ENCODE measurements around the gene USP11.

Gene USP11

DNA sequence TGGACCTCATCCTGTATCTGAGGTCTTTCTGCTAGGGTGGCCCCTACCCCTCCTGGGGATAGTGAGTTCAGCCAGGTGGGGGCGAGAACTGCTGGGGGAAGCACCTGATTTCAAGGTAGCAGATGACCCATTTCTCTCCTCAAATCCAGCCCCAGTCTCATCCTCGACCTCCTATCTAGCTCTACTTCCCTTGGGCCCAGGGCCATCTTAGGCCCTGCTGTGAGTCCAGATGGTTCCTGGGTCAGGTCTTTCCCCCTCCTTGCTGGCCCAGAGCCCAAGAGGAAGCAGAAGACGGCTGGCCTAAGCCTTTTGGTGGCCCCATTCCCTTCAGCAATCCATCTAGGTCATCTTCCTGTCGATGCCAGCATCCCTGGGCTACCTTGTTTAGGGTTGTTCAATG is 11.1 kb upstream of the USP11 start:
- DNase-seq (ENCODE audit: low read depth, low spot score), result no peak
- no peak overlapping the region for H3K4me3 ChIP-seq (ENCODE audit: low read length)

DNA sequence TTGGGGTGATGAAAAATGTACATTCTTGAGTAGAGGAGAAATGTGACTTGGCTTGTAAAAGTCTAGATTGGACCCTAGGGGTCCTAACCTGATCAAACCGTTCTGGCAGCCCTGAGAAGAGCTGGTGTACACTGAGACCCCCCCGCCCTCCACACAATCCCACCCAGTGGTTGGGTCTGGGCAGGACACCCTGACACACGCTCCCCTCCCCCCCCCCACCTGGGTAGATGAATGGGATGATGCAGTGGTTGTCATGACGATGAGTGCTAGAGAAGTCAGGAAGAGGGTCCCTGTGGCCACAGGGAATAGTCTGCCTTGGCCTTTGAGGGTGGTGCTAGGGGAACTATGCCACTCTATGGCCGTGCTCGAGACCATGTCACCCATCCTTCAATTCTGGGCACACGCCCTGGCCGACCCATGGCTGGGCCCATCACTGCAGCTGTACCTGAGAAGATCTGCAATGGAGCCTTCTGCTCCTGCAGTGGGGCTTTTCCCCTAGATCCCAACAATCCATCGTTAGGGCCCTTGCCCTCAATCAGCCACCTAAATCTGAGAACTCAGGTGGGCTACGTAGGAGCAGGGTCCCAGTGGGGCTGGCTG is 10.0 kb upstream of the USP11 start:
- no peak overlapping the region for H3K4me3 ChIP-seq (ENCODE audit: low read length)
- no peak for DNase-seq (ENCODE audit: low read depth, low spot score)

DNA sequence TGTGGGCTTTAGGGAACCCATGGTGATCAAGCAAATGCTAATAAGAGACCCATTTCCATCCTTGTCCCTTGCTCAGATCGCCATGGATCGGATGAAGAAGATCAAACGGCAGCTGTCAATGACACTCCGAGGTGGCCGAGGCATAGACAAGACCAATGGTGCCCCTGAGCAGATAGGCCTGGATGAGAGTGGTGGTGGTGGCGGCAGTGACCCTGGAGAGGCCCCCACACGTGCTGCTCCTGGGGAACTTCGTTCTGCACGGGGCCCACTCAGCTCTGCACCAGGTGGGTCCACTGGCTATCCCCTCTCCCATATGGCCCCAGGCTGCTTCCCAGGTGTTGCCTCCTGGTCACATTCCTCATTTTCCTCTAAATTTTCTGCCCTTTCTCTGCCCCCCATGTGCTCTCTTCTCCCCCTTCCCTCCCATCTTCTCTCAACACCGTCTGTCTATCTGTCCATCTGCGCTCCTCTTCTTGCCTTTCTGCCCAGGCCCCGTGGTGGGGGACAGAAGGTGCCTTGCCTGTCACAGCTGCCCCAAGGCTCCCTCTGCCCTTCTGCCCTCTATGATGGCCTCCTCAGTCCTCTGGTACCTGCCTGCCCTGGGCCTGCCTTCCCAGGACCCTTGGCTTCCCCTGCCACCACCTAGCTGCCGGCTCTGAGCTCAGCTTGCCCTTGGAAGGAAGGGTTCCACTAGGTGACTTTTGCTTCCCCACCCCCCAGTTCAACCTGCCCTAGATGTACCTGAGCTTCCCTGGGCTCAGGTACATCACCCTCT is 9.1 kb upstream of the USP11 start:
- no peak for DNase-seq (ENCODE audit: low read depth, low spot score)
- no peak overlapping the region for H3K4me3 ChIP-seq (ENCODE audit: low read length)

DNA sequence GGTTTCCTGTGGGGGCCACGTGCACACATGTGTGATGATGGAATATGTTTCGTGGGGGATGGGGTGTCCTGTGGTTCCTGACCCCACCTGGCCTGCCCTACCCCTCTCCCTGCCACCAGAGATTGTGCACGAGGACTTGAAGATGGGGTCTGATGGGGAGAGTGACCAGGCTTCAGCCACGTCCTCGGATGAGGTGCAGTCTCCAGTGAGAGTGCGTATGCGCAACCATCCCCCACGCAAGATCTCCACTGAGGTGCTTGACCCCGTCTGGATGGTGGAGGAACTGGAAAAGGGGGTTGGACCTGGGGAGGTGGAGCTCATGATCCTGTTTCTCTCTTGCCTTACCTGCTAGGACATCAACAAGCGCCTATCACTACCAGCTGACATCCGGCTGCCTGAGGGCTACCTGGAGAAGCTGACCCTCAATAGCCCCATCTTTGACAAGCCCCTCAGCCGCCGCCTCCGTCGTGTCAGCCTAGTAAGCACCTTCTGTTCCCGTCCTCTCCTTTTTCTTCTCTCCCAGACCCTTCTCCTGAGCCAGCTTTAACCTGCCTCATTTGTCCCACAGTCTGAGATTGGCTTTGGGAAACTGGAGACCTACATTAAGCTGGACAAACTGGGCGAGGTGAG is 8.4 kb upstream of the USP11 start:
- no peak for DNase-seq (ENCODE audit: low read depth, low spot score)

DNA sequence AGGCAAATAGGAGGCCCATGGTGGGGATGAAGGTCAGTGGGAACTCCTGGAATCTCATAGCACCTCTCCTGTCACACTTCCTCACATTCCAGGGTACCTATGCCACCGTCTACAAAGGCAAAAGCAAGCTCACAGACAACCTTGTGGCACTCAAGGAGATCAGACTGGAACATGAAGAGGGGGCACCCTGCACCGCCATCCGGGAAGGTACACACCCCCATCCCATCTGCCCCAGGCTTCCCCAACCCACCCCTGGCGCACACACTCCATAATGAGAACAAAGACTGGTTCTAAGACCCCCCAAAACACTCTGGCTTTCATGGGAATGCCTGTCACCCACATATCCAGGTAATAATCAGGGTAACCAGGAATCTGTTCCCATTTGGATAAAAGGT is 7.9 kb upstream of the USP11 start:
- no peak overlapping the region for H3K4me3 ChIP-seq (ENCODE audit: low read length)
- no peak for DNase-seq (ENCODE audit: low read depth, low spot score)

More for the DNA sequence above, 8.4 kb upstream of the USP11 start:
- no peak overlapping the region for H3K4me3 ChIP-seq (ENCODE audit: low read length)

DNA sequence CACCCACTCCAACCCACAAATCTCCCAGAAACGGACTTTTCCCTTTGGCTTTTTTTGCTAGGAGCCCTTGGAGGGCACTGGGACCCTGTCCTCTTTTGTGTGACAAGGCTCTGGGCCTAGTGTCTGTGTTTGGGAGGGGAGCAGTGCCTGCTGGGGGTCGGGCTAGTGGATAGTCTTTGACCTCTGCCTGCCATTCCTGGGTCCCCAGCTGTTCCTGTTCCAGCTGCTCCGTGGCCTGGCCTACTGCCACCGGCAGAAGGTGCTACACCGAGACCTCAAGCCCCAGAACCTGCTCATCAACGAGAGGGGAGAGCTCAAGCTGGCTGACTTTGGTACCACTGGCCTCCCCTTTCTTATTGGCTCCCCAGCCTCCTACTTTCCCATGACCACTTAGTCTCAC is 6.7 kb upstream of the USP11 start:
- no peak for DNase-seq (ENCODE audit: low read depth, low spot score)
- H3K4me3 ChIP-seq (ENCODE audit: low read length), result no peak overlapping the region

DNA sequence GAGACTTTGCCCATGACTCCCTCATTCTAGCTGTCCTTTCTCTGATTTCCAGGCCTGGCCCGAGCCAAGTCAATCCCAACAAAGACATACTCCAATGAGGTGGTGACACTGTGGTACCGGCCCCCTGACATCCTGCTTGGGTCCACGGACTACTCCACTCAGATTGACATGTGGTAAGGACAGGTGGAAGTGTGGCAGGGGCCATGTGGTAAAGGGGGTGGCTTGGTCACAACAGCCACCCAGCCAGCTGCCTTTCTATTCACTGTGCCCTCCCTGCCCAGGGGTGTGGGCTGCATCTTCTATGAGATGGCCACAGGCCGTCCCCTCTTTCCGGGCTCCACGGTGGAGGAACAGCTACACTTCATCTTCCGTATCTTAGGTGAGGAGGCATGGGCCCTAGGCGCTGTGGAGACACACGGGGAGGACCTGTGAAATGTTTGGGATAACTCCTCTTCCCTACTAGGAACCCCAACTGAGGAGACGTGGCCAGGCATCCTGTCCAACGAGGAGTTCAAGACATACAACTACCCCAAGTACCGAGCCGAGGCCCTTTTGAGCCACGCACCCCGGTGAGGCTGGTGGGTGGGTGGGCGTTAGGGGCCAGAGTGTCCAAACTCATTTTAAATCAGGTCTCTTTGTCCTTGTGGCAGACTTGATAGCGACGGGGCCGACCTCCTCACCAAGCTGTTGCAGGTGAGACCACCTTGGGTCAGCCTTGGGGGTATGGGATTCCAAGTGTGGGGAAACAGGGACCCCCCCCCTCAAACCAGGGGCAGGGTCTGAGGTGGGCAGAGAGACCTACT is 6.1 kb upstream of the USP11 start:
- no peak overlapping the region for H3K4me3 ChIP-seq (ENCODE audit: low read length)
- DNase-seq (ENCODE audit: low read depth, low spot score), result no peak

DNA sequence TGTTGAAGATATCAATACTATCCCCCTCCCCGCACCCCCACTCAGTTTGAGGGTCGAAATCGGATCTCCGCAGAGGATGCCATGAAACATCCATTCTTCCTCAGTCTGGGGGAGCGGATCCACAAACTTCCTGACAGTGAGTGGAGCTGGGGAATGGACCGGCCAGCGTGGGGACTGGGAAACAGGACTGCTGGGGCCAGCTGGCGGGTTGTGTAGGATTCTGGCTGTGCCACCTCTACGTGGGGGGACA is 5.5 kb upstream of the USP11 start:
- DNase-seq (ENCODE audit: low read depth, low spot score), result no peak
- H3K4me3 ChIP-seq (ENCODE audit: low read length), result no peak overlapping the region

DNA sequence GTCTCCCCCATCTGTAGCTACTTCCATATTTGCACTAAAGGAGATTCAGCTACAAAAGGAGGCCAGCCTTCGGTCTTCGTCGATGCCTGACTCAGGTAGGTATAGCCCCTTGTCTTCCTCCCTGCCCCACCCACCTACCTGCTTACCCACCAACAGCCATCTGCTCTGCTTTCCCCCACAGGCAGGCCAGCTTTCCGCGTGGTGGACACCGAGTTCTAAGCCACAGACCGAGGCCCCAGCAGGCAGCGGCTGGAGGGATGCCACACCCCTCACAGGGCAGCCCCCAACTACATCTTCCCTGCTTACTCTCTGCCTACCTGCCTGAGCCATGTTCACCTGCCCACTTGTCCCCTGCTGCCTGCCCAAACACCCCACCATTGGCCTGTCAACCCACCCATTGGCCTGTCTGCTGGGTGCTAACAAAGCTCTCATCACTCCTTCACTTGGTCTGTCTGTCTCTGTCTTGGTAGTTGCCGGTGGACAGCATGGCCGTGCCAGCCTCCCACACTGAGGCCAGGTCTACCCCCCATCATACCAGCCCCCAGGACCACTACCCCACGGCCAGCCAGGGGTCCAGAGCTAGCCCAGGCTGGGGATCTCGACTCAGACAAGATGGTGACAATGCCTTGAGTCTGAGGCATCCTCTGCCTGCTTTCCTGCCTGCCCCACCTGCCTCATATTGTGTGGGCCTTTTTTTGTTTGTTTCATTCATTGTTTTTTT is 4.1 kb upstream of the USP11 start:
- no peak overlapping the region for H3K4me3 ChIP-seq (ENCODE audit: low read length)
- no peak for DNase-seq (ENCODE audit: low read depth, low spot score)

DNA sequence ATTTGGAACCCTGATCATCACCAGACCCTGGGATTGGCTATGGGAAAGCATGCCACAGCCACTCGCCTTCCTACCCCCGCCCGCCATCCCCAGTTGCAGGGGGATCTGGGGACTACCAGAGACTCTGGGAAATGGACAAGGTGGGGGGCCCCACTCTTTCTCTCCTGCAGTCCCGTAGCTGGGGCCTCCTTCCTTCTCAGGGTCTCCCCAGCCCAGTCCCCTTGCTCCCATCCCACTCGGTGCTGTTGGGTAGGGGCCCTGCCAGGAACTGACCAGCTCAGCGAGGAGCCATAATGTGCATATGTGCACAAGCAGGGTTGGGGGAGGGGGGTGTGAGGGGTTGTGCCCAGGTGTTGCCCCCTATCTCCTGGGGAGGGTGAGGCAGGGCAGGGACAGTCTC is 3.4 kb upstream of the USP11 start:
- no peak for DNase-seq (ENCODE audit: low read depth, low spot score)
- no peak overlapping the region for H3K4me3 ChIP-seq (ENCODE audit: low read length)

DNA sequence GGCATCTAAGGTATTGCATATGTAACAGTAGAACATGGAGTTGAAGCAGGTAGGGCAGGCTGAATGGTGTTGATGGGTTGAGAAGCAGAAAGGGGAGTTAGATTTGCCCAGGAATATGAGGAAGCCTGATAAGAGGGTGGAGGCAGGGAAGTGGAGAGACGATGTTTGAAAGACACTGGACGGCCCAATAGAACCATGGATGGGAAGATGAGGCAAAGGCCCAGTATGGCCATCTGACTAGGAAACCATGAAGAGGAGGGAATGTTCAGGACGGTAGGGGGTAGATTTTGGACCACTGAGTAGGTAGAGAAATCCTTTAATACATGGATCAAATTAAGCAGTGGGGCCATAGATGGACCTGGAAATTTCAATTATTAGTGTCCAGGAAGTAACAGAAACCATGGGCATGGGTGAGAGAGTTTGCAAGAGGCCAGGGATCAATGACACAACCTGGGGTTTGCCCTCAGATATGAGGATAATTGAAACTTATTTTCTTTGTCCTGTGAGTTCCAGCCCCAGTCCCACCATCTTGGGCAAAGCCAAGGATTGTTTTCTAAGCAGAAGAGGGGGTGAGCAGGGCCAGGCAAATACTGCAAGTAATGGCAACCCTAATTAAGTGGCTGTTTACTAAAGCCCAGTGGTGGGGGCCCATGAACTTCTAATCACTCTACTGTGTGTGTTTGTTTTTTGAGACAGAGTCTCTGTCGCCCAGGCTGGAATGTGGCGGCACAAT is 2.5 kb upstream of the USP11 start:
- H3K4me3 ChIP-seq (ENCODE audit: low read length), result no peak overlapping the region
- DNase-seq (ENCODE audit: low read depth, low spot score), result no peak

DNA sequence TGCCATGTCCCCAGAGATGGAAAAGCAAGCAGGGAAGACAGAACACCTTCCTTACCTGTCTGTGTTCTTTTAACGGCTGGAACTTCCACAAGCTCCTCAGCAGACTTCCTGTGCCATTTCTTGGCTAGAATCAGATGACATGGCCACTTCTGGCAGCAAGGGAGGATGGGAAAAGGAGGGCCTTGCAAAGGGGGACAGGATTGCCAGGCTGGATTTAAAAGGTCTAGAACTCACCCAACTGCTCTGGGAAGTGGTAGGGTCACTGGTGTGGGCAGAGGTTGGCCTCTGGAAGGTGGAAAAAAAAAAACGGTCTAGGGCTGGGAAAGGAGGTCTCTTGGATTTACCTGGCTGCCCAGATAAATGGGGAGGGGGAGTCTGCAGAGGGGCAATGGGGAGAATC is 1.6 kb upstream of the USP11 start:
- no peak for DNase-seq (ENCODE audit: low read depth, low spot score)
- H3K4me3 ChIP-seq (ENCODE audit: low read length), result no peak overlapping the region

DNA sequence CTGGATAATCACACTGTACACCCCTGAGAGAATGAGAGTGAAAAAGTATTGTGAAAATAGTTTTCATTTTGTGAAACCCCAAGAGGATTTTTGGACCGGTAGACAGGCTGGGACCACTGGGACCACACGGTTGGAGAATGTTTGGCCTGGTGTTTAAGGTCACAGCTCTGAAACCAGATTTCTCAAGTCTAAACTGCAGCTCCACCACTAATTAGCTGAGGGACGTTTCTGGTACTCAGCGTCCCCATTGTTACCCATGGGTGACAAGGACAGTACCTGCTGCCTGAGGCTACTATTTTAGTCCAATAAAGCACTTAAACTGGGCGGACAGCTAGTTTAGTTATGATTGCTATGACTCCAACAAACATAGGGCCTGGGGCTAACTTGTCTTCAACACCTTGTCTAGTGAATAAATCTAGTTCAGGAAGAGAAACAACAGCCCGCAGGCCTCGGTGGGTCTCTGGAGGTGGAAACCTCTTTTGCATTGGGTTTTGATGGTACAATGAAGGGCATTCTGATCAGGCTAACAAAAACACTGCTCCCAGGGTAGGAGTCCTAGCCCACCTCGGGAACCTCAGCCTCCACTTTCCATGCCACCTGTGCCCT is 509 bp upstream of the USP11 start:
- H3K4me3 ChIP-seq (ENCODE audit: low read length), result peak overlapping the region; percentile 69
- no peak for DNase-seq (ENCODE audit: low read depth, low spot score)

DNA sequence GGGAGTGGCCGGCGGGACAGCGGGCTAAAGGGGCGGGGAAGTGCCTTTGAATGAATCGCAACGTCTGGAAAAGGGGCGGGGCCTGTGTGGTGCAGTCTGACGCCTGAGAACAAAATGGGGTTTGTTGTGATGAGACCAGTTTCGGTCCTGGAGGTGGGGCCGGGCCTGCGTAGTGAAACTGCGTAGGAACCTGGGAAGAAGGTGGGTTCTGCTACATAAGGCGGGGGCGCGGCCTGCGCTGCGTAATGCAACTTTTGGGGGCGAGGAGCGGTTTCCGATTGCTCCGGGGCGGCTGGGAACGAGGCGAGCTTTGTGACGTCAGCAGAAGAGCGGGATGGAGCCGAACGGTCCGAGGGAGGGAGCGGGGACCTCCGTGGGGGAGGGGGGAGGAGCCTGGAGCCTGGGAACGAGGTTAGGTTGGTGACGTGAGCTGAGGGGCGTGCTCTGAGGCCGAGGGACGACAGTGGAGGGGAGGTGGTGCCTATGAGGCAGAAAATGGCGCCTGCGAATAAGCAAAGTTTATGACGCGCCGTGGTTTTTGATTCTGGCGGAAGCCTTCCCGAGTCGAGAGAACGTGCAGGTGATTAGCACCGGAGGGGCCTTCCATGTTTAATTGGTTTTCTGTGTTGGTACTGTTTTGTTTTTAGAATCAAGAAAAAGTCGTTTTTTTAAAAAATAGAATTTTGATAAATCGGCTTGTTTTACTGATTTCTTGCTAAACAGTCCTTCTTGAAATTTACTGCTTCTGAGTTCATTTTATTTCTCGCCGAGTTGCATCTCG is 714 bp downstream of the USP11 start:
- DNase-seq (ENCODE audit: low read depth, low spot score), result peak; percentile 93
- H3K4me3 ChIP-seq (ENCODE audit: low read length), result peak overlapping the region; percentile 69

DNA sequence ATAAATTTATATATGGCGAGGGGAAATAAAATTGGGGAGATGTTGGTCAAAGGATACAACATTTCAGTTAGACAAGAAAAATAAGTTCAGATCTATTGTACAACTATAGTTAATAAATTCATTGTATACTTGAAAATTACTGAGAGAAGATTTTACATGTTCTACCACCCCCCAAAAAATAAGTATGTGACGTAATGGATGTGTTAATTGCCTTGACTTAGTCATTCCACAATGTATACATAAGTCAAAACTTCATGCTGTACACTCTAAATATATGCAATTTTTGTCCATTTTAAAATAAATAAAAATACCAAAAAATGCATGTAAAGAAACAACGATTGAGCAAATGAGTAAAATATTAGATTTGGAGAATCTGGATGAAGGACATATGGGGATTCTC is 1.8 kb downstream of the USP11 start:
- H3K4me3 ChIP-seq (ENCODE audit: low read length), result peak overlapping the region; percentile 69
- DNase-seq (ENCODE audit: low read depth, low spot score), result no peak

DNA sequence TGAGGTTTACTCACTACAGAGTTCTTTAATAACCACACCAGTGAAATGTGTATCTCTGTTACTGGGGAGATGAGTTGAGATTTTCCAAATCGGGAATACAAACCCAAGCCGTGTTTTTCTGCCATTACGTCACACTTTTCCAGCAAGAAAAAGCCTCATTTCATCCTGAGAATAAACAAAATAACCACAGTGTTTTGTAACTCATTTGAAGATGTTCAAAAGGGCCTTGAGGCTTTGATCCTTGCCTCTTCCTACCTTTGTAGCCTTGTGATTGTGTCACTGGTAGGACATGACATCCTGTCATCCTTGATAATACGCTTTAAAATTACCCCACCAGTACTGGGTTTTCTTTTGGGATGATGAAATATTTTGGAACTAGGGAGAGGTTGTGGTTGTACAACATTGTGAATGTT is 2.9 kb downstream of the USP11 start:
- no peak overlapping the region for H3K4me3 ChIP-seq (ENCODE audit: low read length)
- no peak for DNase-seq (ENCODE audit: low read depth, low spot score)

DNA sequence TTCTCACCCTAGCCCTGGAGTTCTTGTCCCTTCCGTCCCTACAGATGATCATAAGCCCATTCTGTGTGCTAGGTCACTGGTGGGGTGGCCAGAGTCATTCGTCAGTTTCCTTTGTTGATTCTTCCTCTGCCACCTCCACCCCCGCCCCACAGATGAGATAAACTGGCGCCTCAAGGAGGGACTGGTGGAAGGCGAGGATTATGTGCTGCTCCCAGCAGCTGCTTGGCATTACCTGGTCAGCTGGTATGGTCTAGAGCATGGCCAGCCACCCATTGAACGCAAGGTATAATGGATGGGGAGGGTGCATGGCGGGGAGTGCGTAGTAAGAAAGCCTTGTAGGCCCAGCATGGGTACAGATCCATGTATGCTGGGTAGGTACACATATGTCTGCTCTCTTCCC is 6.4 kb downstream of the USP11 start:
- no peak for DNase-seq (ENCODE audit: low read depth, low spot score)
- no peak overlapping the region for H3K4me3 ChIP-seq (ENCODE audit: low read length)

All from Jurkat, Clone E6-1 (cell line).